HepG2 (cell line): Measurements from ENCODE around the gene COG8. TPM values are rescaled to one million over a fixed set of nuclear protein-coding genes. Genes with fewer than 3 reads are reported as not detected.
A peak's percentile ranks its signal among the peaks of the same experiment; 100 is the strongest.

Source experiments
- BORCS8-MEF2B ChIP-seq: sonication (generic); formaldehyde crosslinking; IDR thresholded peaks from 2 replicates; pipeline ENCODE4 v1.8.0; 2022; ENCODE audit warnings: mild to moderate bottlenecking, missing genetic modification reagents
- ELF3 ChIP-seq: IDR thresholded peaks from 2 replicates; pipeline ENCODE4 v1.6.1; 2016; ENCODE audit warnings: missing genetic modification reagents, missing compliant biosample characterization
- JUND ChIP-seq: sonication (generic); formaldehyde crosslinking; IDR thresholded peaks from 2 replicates; pipeline ENCODE4 v1.8.0; 2022; ENCODE audit warnings: mild to moderate bottlenecking, missing genetic modification reagents
- RAD51 ChIP-seq: fragments of 450-650 bp; IDR thresholded peaks from 2 replicates; pipeline ENCODE4 v1.6.1; 2016; ENCODE audit warnings: borderline replicate concordance
- RNF2 ChIP-seq: fragments of 450-650 bp; conservative IDR thresholded peaks from 2 replicates; pipeline ENCODE4 v1.6.1; 2016; ENCODE audit warnings: low read depth
- SIN3A ChIP-seq: IDR thresholded peaks from 2 replicates; pipeline ENCODE4 v1.6.1; 2011; ENCODE audit warnings: low read depth, mild to moderate bottlenecking, control low read depth, low read length, borderline replicate concordance
- STAT5B ChIP-seq: sonication (generic); formaldehyde crosslinking; IDR thresholded peaks from 2 replicates; pipeline ENCODE4 v1.4.0; 2020; ENCODE audit warnings: missing genetic modification reagents
- TAF1 ChIP-seq: sonication (generic); formaldehyde crosslinking; IDR thresholded peaks from 2 replicates; pipeline ENCODE4 v1.4.0; 2020; ENCODE audit warnings: missing genetic modification reagents
- ZNF12 ChIP-seq: sonication (generic); formaldehyde crosslinking; IDR thresholded peaks from 2 replicates; pipeline ENCODE4 v1.5.0; 2020; ENCODE audit warnings: missing genetic modification reagents
- ZNF780A ChIP-seq: sonication (generic); formaldehyde crosslinking; IDR thresholded peaks from 2 replicates; pipeline ENCODE4 v1.8.0; 2022; ENCODE audit warnings: mild to moderate bottlenecking, missing genetic modification reagents, moderate library complexity
- ZSCAN31 ChIP-seq: sonication (generic); formaldehyde crosslinking; IDR thresholded peaks from 2 replicates; pipeline ENCODE4 v1.5.0; 2020; ENCODE audit warnings: low read depth, mild to moderate bottlenecking, missing genetic modification reagents
- ZZZ3 ChIP-seq: sonication (generic); formaldehyde crosslinking; IDR thresholded peaks from 2 replicates; pipeline ENCODE4 v1.4.0; 2020; ENCODE audit warnings: missing genetic modification reagents, mild to moderate bottlenecking, borderline replicate concordance
- polyA plus RNA-seq, 8 experiments: library from polyadenylated mRNA; depleted of rRNA in 3 of 8; stranded (reverse) in 7 of 8; unstranded in 1 of 8; fragments of >200 nt; fragmentation: Illumina TruSeq in 4 of 8; extraction: Trizol in 4 of 8; gene quantifications; 2 replicates each; pipeline versions ENCODE4 v1.2.1 to v1.2.3, GENCODE V29; 2011 to 2016; ENCODE audit warnings: low read depth in 4 of 8, missing spikeins in 1 of 8, mixed read lengths in 1 of 8; ENCODE audit not compliant: insufficient read depth in 1 of 8
- total RNA-seq, 5 experiments: library from RNA; depleted of rRNA; stranded (reverse); fragments of >200 nt; fragmentation: Illumina TruSeq; extraction: Trizol; gene quantifications; 2 replicates each; pipeline ENCODE4 v1.2.3, GENCODE V29; 2016; ENCODE audit warnings: low read depth in 1 of 5
- TF ChIP-seq, protein P1 (sequence below): sonication (generic); formaldehyde crosslinking; IDR thresholded peaks from 2 replicates; pipeline ENCODE4 v1.4.0; 2020; ENCODE audit warnings: missing genetic modification reagents
- TF ChIP-seq, protein P2 (sequence below): IDR thresholded peaks from 2 replicates; pipeline ENCODE4 v1.6.1; 2016; ENCODE audit warnings: missing compliant biosample characterization, missing genetic modification reagents, borderline replicate concordance
- TF ChIP-seq, protein P3 (sequence below): sonication (generic); formaldehyde crosslinking; IDR thresholded peaks from 2 replicates; pipeline ENCODE4 v1.5.1; 2020; ENCODE audit warnings: missing genetic modification reagents, mild to moderate bottlenecking, borderline replicate concordance
- TF ChIP-seq, protein P4 (sequence below): IDR thresholded peaks from 2 replicates; pipeline ENCODE4 v1.6.1; 2016; ENCODE audit warnings: mild to moderate bottlenecking
- TF ChIP-seq, protein P5 (sequence below): sonication (generic); formaldehyde crosslinking; IDR thresholded peaks from 2 replicates; pipeline ENCODE4 v1.8.1; 2023; ENCODE audit warnings: mild to moderate bottlenecking, missing genetic modification reagents

COG8 gene
- total and polyA plus RNA-seq, 2 of the 13 experiments (the other 11 are each of a cell fraction or from before 2014, with no cell fraction given): 45.5 to 52.1 TPM

DNA sequence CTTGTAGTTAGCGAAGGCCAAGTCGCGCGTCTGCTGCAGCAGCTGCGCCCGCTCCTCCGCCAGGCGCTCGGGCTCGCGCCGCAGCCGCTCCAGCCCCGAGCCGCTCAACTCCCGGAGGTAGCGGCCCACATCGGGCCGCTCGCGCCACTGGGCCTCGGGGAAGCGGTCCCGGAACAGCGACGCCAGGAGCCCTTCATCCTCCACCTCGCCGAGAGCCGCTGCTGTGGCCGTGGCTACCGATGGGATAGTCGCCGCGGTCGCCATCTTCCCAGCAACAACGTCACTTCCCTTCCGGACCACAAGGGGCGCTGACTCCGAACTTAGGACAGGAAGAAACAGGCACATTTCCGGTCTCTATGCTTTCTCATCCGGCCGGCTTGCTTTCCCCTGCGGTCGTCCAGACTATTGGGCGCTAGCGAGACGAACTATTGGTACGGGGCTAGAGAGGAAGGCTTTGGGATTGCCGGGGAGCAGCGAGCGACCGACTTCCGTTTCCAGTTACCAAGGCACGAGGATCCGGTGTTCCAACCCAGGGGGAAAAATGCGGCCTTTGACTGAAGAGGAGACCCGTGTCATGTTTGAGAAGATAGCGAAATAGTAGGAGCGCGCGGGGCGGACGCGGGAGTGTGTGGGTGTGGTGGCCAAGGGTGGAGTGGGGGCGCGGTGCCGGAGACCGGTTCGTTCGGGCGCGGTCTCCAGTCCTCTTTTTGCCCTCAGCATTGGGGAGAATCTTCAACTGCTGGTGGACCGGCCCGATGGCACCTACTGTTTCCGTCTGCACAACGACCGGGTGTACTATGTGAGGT is at the start of gene COG8, which contains the start of gene NIP7 (continued):
- TF ChIP-seq, protein P1, sequence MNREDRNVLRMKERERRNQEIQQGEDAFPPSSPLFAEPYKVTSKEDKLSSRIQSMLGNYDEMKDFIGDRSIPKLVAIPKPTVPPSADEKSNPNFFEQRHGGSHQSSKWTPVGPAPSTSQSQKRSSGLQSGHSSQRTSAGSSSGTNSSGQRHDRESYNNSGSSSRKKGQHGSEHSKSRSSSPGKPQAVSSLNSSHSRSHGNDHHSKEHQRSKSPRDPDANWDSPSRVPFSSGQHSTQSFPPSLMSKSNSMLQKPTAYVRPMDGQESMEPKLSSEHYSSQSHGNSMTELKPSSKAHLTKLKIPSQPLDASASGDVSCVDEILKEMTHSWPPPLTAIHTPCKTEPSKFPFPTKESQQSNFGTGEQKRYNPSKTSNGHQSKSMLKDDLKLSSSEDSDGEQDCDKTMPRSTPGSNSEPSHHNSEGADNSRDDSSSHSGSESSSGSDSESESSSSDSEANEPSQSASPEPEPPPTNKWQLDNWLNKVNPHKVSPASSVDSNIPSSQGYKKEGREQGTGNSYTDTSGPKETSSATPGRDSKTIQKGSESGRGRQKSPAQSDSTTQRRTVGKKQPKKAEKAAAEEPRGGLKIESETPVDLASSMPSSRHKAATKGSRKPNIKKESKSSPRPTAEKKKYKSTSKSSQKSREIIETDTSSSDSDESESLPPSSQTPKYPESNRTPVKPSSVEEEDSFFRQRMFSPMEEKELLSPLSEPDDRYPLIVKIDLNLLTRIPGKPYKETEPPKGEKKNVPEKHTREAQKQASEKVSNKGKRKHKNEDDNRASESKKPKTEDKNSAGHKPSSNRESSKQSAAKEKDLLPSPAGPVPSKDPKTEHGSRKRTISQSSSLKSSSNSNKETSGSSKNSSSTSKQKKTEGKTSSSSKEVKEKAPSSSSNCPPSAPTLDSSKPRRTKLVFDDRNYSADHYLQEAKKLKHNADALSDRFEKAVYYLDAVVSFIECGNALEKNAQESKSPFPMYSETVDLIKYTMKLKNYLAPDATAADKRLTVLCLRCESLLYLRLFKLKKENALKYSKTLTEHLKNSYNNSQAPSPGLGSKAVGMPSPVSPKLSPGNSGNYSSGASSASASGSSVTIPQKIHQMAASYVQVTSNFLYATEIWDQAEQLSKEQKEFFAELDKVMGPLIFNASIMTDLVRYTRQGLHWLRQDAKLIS (CRISPR knock-in tag): peak; percentile 68
- peak; percentile 84; the same call in 1 of the 2 replicates for TF ChIP-seq ZSCAN31 (CRISPR knock-in tag)
- no peak for TF ChIP-seq RAD51
- no peak; the same call in 1 of the 2 replicates for TF ChIP-seq STAT5B (CRISPR knock-in tag)
- TF ChIP-seq, protein P2, sequence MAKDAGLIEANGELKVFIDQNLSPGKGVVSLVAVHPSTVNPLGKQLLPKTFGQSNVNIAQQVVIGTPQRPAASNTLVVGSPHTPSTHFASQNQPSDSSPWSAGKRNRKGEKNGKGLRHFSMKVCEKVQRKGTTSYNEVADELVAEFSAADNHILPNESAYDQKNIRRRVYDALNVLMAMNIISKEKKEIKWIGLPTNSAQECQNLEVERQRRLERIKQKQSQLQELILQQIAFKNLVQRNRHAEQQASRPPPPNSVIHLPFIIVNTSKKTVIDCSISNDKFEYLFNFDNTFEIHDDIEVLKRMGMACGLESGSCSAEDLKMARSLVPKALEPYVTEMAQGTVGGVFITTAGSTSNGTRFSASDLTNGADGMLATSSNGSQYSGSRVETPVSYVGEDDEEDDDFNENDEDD (CRISPR knock-in tag): peak; percentile 76; the same call in 1 of the 2 replicates
- TF ChIP-seq ELF3 (CRISPR knock-in tag): peak; percentile 94
- peak; percentile 91 for TF ChIP-seq ZNF780A (CRISPR knock-in tag)
- TF ChIP-seq, protein P3, sequence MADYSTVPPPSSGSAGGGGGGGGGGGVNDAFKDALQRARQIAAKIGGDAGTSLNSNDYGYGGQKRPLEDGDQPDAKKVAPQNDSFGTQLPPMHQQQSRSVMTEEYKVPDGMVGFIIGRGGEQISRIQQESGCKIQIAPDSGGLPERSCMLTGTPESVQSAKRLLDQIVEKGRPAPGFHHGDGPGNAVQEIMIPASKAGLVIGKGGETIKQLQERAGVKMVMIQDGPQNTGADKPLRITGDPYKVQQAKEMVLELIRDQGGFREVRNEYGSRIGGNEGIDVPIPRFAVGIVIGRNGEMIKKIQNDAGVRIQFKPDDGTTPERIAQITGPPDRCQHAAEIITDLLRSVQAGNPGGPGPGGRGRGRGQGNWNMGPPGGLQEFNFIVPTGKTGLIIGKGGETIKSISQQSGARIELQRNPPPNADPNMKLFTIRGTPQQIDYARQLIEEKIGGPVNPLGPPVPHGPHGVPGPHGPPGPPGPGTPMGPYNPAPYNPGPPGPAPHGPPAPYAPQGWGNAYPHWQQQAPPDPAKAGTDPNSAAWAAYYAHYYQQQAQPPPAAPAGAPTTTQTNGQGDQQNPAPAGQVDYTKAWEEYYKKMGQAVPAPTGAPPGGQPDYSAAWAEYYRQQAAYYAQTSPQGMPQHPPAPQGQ (CRISPR knock-in tag): peak; percentile 35; the same call in 1 of the 2 replicates
- peak; percentile 77 for TF ChIP-seq SIN3A
- no peak for TF ChIP-seq JUND (CRISPR knock-in tag)
- TF ChIP-seq TAF1 (CRISPR knock-in tag): peak; percentile 99
- peak; percentile 83; the same call in 1 of the 2 replicates for TF ChIP-seq ZNF12 (CRISPR knock-in tag)
- peak; percentile 92 for TF ChIP-seq RNF2
- TF ChIP-seq ZZZ3 (CRISPR knock-in tag): no peak; the same call in 1 of the 2 replicates
- TF ChIP-seq, protein P4, sequence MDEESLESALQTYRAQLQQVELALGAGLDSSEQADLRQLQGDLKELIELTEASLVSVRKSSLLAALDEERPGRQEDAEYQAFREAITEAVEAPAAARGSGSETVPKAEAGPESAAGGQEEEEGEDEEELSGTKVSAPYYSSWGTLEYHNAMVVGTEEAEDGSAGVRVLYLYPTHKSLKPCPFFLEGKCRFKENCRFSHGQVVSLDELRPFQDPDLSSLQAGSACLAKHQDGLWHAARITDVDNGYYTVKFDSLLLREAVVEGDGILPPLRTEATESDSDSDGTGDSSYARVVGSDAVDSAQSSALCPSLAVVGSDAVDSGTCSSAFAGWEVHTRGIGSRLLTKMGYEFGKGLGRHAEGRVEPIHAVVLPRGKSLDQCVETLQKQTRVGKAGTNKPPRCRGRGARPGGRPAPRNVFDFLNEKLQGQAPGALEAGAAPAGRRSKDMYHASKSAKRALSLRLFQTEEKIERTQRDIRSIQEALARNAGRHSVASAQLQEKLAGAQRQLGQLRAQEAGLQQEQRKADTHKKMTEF (CRISPR knock-in tag): peak; percentile 87
- TF ChIP-seq, protein P5, sequence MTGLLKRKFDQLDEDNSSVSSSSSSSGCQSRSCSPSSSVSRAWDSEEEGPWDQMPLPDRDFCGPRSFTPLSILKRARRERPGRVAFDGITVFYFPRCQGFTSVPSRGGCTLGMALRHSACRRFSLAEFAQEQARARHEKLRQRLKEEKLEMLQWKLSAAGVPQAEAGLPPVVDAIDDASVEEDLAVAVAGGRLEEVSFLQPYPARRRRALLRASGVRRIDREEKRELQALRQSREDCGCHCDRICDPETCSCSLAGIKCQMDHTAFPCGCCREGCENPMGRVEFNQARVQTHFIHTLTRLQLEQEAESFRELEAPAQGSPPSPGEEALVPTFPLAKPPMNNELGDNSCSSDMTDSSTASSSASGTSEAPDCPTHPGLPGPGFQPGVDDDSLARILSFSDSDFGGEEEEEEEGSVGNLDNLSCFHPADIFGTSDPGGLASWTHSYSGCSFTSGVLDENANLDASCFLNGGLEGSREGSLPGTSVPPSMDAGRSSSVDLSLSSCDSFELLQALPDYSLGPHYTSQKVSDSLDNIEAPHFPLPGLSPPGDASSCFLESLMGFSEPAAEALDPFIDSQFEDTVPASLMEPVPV (CRISPR knock-in tag): peak; percentile 98
- TF ChIP-seq BORCS8-MEF2B (CRISPR knock-in tag): peak; percentile 29; the same call in 1 of the 2 replicates
